ENCODE results near the gene SLC6A19. TPM values are rescaled to one million over a fixed set of nuclear protein-coding genes. Genes with fewer than 3 reads are reported as not detected.

Gene SLC6A19
- total RNA-seq, 4 donors from 2014 or later: not detected

GRCh38 chr5:1220351-1220750, 19.0 kb downstream of the SLC6A19 start:
- 82 to 84% methylated on average over 9 of the region's 9 CpGs for WGBS, 2 donors
- H3K4me3 ChIP-seq (ENCODE audit: low read depth, poor library complexity, severe bottlenecking): no peak overlapping the region
- TF ChIP-seq, protein P1, sequence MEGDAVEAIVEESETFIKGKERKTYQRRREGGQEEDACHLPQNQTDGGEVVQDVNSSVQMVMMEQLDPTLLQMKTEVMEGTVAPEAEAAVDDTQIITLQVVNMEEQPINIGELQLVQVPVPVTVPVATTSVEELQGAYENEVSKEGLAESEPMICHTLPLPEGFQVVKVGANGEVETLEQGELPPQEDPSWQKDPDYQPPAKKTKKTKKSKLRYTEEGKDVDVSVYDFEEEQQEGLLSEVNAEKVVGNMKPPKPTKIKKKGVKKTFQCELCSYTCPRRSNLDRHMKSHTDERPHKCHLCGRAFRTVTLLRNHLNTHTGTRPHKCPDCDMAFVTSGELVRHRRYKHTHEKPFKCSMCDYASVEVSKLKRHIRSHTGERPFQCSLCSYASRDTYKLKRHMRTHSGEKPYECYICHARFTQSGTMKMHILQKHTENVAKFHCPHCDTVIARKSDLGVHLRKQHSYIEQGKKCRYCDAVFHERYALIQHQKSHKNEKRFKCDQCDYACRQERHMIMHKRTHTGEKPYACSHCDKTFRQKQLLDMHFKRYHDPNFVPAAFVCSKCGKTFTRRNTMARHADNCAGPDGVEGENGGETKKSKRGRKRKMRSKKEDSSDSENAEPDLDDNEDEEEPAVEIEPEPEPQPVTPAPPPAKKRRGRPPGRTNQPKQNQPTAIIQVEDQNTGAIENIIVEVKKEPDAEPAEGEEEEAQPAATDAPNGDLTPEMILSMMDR (IDR thresholded peaks at IDR 0.05): no peak
- no peak for TF ChIP-seq POLR2A (IDR thresholded peaks at IDR 0.05)
- no peak for DNase-seq (ENCODE audit: low spot score in 2 of 2)
- intact Hi-C loops (cut with DNase I; ENCODE audit: low total_unique reads): no loop called here

DNA sequence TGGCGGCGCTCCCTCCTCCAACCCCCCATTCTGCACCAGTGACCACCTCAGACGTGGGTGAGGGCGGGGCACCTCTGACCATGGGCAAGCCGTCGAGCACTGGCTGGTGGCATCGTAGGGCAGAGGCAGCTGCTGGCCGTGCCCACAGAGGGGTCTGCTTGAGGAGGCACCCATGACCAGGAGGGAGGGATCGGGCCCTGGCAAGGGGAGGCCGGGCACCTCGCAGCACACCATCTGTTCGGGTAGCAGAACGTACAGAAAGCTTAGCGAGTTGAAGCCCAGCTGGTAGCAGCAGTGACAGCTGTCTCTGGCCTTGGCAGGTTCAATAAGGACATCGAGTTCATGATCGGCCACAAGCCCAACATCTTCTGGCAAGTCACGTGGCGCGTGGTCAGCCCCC, 19.4 kb downstream of the SLC6A19 start:
- no peak for DNase-seq (ENCODE audit: low spot score in 2 of 2)
- H3K4me3 ChIP-seq (ENCODE audit: low read depth, poor library complexity, severe bottlenecking): no peak overlapping the region
- WGBS, 2 donors: 85 to 88% methylated on average over 19 of the region's 19 CpGs
- intact Hi-C loops (cut with DNase I; ENCODE audit: low total_unique reads): no loop called here
- TF ChIP-seq, protein P1 (IDR thresholded peaks at IDR 0.05): no peak
- TF ChIP-seq POLR2A (IDR thresholded peaks at IDR 0.05): no peak

DNA sequence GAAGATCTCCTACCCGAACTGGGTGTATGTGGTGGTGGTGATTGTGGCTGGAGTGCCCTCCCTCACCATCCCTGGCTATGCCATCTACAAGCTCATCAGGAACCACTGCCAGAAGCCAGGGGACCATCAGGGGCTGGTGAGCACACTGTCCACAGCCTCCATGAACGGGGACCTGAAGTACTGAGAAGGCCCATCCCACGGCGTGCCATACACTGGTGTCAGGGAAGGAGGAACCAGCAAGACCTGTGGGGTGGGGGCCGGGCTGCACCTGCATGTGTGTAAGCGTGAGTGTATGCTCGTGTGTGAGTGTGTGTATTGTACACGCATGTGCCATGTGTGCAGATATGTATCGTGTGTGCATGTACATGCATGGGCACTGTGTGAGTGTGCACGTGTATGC, 20.3 kb downstream of the SLC6A19 start:
- intact Hi-C loops (cut with DNase I; ENCODE audit: low total_unique reads): no loop called here
- 92% methylated on average over 10 of the region's 10 CpGs for WGBS, 2 donors
- DNase-seq (ENCODE audit: low spot score in 2 of 2): no peak
- TF ChIP-seq POLR2A (IDR thresholded peaks at IDR 0.05): no peak
- TF ChIP-seq, protein P1 (IDR thresholded peaks at IDR 0.05): no peak
- H3K4me3 ChIP-seq (ENCODE audit: low read depth, poor library complexity, severe bottlenecking): no peak overlapping the region

- 94 to 95% methylated on average over 9 of the region's 9 CpGs for WGBS, 2 donors
- TF ChIP-seq, protein P1 (IDR thresholded peaks at IDR 0.05): no peak
- TF ChIP-seq POLR2A (IDR thresholded peaks at IDR 0.05): no peak
- no peak for DNase-seq (ENCODE audit: low spot score in 2 of 2)
- intact Hi-C loops (cut with DNase I; ENCODE audit: low total_unique reads): no loop called here
- no peak overlapping the region for H3K4me3 ChIP-seq (ENCODE audit: low read depth, poor library complexity, severe bottlenecking)
These were observed 20.8 kb downstream of the SLC6A19 start for GRCh38 chr5:1222147-1222546.

- WGBS, 2 donors: 75 to 82% methylated on average over 21 to 27 of the region's 27 CpGs
- TF ChIP-seq POLR2A (IDR thresholded peaks at IDR 0.05): no peak
- TF ChIP-seq, protein P1 (IDR thresholded peaks at IDR 0.05): no peak
- intact Hi-C loops (cut with DNase I; ENCODE audit: low total_unique reads): no loop called here
- no peak for DNase-seq (ENCODE audit: low spot score in 2 of 2)
- H3K4me3 ChIP-seq (ENCODE audit: low read depth, poor library complexity, severe bottlenecking): no peak overlapping the region
These were observed 21.4 kb downstream of the SLC6A19 start for GRCh38 chr5:1222621-1223277.

DNA sequence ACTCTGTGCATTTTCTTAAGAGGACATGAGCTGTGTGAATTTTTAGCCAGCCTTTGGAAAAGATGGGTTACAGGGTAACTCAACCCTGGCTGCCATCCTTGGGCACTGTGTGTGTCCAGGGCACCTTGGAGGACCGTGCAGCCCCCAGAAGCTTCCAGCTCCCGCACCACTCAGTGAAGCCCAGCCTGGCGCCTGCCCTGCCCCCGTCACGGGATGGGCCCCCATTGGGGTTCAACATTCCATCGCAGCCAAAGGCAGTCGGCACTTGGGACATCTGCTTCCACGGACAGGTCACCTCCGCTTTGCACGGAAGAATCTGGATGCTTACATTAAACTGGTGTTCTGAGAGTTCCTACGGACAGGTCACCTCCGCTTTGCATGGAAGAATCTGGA, 21.9 kb downstream of the SLC6A19 start:
- TF ChIP-seq, protein P1 (IDR thresholded peaks at IDR 0.05): no peak
- no peak for TF ChIP-seq POLR2A (IDR thresholded peaks at IDR 0.05)
- 81% methylated on average over 6 to 12 of the region's 12 CpGs for WGBS, 2 donors
- H3K4me3 ChIP-seq (ENCODE audit: low read depth, poor library complexity, severe bottlenecking): no peak overlapping the region

More for the DNA sequence above, 21.9 kb downstream of the SLC6A19 start:
- no peak for DNase-seq (ENCODE audit: low spot score in 2 of 2)
- intact Hi-C loops (cut with DNase I; ENCODE audit: low total_unique reads): no loop called here

All from lower leg skin (tissue), 4 donors.